Fibroblast of skin of scalp (primary cell): Measurements from ENCODE around the gene LRRC27. TPM values are rescaled to one million over a fixed set of nuclear protein-coding genes. Genes with fewer than 3 reads are reported as not detected.
"Not testable (repeated sequence)": the region's sequence is repeated elsewhere in the genome, so short reads cannot be mapped to it uniquely, and the experiment has no call there.

Source experiments
- DNase-seq: peaks from one replicate; pipeline ENCODE4 v3.0.0-alpha.2; 2013
- polyA plus RNA-seq, 2 experiments: library from polyadenylated mRNA; unstranded; fragments of 120-200 nt; gene quantifications; one replicate each; pipeline ENCODE4 v1.2.1, GENCODE V29; 2013; ENCODE audit not compliant: insufficient read length in 2 of 2

Gene LRRC27
- 16.5 TPM for polyA plus RNA-seq (2013, experiment 1 of 2; ENCODE audit: insufficient read length)
- 12.8 TPM for polyA plus RNA-seq (2013, experiment 2 of 2; ENCODE audit: insufficient read length)

DNA sequence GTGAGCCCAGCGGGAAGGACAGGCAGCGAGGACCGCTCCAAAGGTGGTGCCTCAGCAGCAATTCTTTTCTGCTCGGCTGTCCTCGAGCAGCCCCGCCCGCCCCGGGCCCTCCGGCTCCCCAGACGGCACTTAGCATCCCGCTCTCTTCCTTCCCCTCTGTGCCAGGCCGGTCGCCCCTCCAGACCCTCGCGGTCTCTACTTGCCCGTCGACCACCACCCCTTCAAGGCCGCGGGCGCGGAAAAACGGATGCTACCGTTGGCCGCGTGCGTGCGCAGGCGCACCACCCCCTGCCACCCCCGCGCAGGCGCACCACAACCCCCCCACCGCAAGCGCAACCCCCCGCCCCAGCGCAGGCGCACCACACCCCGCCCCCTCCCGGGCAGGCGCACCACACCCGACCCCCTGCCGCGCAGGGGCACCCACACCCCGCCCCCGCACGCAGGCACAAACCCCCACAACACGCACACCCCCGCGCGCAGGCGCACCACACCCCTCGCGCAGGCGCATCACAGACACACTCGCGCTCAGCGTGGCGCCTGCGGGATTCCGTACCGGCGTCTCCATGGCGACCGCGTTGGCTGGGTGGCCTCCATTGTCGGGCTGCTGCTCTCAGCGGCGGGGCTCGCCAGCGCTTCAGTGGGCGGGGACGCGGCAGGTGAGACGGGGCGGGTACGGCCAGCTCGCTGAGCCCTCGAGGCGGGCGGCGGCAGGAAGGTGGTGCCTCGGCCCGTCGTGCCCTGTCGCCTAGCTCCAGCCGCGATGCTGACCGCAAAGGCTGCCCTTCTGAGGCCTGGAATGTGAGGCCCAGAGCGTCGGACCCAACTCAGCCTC, at the start of gene LRRC27:
LRRC27 (plus strand) TSS at position 593 of the 832 bp plus-strand sequence. CDS start 1,332 bp downstream, outside the sequence.
- peak; percentile 98 for DNase-seq

DNA sequence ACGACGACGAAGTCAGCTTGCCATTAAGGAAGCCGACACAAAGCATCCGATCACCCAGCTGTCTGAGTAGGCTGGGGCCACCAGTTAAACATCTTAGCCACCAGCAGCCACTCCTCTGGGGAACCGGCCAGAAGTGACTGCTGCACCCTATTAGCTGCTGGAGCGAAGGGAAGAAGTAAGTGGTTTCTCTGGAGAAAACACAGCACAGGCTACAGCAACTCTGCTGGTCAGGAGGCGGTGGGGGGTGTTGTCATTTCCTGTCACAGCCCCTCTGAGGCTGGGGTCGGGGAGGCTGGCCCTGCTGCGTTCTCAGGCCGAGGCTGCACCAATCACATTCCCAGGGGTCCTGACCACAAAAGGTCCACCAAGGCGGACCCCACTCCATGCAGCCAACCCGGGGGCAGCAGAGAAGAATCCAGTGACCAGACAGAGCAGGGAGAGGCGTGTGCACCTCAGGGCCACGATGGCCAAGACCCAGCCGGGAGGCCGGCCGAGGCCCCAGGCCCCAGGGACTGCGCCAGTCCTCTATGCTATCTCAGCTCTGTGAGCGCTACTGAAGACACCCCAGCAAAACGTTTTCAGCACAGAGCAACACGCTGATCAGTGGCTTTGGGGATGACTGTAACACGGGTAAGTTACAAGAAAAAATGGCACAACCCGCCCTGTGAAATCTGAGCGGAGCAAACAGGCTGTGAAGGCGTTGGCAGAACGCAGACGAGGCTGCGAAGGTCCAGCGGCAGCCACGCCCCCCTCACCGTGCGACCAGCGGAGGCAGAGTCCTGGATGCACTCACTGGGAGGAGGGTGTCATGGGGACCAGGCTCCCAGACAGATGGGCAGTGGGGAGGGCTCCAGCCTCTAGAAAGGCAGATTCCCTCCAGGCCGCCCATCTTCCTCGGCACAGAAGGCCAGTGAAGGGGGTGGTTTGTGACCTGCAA, 49.1 kb upstream of the LRRC27 start:
- no peak for DNase-seq

DNA sequence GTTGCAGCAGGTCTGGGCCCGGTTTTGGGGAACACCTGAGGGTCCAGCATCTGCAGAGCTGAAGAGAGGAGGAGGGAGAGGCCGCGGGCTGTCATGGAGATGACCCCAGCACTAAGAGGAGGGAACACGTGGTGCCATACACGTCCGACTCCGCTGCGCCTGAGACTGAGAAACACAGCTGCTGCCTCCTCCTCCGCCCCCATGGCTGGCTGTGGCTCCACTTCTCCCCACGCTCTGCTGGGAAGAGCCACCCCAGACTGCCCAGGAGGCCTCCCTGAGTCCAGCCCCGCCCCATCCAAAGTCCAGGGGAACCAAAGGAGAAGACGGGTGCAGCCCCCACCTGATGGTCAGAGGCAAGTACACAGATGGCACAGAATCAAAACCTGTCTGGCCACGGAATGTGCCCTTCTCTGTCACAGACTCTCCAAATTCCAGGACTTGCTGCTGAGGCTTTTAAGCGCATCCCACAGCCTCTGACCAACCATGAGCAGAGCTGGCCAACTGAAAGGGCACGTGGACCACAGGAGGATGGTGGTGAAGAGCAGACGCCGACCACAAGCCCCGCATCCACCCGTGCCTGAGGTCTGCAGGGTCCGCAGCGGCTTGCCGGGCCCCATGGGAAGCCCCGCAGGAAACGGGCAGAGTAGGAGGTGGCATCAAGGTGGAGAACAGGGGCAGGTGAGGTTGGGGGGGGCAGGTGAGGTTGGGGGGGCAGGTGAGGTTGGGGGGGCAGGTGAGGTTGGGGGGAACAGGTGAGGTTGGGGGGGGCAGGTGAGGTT, 48.2 kb upstream of the LRRC27 start:
- DNase-seq: no peak

DNA sequence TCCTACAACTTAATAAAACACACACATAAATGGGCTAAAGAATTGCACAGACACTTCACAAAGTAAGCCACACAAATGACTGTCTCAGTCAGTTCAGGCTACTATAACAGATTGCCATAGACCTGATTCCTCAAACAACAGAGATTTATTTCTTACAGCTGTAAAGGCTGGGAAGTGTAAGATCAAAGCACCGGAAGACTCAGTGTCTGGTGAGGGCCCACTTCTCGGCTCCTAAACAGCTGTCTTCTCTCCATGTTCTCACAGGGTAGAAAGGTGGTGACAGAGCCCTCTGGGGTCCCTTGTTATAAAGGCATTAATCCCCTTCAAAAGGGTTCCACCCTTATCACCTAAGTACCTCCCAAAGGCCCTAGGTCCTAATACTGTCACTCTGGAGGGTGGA, 42.6 kb upstream of the LRRC27 start:
- DNase-seq: no peak

DNA sequence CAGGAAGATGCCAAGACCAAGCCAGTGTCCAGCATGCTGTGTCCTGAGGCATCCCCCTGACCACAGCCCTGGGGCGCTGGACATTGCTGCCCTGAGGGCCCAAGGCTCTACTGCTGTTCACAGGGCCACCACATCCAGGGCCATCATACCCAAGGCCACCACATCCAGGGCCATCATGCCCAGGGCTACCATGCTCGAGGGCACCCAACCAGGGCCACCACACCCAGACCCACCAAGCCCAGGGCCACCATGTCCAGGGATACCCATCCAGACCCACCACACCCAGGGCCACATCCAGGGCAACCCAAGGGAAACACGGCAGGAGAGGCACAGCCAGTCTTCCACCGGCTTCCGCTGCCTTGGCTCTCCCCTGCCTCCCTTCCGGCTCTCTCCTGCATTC, 41.4 kb upstream of the LRRC27 start:
- no peak for DNase-seq

DNA sequence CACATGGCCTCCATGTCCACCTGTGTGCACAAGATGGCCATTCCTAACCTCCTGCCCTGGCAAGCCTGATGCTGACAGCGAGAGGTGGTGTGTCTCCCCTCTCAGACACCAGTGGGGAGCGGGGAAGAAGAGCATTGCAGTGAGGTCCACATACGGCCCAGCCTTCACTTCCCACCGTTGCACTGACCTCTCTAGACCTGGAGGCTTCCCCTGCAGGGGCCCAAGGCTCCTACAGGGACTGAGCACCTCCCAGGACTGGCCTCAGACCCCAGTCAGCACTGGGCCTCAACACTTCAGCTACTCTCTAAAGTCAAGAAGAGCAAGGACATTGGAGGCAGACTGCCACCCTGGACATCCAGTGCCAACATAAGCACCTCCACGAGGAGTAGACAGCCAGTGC, 40.2 kb upstream of the LRRC27 start:
- DNase-seq: no peak

DNA sequence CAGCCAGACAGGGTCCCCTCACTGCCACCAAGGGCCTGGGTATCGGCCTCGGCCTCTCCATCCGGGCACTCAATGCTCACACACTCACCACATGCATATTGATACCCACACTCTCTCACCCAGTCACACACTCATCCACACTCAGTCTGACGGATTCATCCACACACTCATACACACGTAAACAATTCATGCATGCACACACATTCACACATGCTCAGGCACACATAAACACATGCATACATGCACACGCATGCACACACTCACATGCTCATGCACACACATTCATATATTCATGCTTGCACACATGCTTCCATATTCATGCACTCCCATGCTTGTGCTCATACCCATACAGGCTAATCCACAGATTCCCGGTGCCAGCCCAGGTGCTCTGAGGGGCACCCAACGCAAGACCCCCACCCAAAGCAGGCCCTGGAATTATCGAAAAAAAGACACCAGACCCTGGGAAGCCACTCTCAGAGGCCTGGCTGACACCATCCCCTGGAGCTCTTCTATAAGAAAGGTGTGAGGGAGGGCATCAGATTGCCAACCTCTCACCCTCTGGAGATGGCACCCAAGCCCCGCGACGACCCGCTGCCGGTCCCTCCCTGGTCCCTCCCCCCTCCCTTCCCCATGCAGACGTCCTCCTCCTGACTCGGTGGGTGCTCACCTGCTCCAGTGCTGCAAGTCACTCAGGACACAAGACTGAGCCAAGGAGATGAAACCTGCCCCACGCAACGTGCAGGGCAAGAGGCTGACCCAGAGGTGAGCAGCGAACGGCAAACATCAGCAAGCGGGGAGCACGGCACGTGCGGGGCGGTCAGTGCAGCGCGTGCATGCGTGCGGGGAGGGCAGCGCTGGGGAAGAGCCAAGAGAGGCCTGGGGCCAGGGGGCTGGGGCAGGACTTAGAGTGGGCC, 39.4 kb upstream of the LRRC27 start:
- no peak for DNase-seq

DNA sequence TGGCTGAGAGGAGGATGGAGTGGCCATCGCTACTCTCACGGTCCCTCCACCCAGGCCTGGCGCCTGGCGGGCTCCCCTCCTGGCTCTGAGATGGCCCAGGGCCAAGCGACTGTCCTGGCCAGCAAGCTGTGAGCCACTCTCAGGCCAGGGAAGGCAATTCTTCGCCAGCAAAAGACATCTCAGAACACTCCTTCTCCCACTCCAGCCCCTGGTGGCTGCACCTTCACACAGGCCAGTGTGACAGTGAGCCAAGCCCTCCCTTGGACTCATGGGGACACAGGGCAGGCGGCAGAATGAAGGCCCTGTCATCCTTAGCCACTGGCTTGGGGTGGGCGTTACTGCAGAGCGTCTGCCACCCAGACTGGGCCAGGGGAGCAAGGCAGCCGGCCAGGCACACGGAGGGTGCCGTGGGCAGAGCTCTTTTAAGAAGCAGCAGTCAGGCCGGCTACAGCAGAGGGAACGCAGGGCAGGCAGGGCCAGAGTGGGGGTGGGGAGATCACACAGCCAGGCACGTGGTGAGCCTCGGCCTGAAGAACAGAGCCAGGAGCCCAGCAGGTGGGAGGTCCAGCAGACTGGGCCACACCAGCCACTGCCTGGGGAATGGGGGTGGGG, 38.7 kb upstream of the LRRC27 start:
- DNase-seq: no peak

DNA sequence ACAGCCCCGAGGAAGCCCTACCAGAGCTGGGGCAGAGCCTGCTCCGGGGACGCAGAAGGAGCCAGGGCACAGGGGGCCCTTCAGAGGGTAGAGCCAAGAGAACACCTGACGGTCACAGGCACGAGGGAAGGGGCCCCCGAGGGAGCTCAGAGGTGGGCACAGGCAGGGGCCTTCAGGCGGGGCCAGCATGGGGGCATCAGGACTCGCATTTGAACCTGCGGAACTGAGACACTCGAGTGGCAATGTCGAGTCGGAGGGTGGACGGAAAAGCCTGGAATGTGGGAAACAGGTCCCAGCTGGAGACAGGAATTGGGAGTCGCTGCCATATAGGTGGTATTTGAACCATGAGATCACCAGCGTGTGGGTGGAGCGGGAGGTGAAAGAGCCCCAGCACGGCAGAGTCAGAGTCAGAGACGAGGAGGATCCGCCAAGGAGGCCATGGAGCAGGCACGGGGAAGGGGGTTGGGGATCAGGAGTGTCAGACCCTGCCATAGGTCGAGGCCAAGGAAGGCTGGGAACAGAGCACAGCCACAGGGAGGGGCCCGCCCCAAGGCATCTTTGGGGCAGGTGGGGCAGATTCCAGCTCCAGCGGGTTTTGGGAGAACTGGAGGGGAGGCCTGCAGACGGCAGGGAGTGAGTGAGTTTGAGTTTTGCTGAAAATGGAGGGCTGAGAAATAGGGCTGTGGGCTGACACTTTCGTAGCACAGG, 38.0 kb upstream of the LRRC27 start:
- no peak for DNase-seq

DNA sequence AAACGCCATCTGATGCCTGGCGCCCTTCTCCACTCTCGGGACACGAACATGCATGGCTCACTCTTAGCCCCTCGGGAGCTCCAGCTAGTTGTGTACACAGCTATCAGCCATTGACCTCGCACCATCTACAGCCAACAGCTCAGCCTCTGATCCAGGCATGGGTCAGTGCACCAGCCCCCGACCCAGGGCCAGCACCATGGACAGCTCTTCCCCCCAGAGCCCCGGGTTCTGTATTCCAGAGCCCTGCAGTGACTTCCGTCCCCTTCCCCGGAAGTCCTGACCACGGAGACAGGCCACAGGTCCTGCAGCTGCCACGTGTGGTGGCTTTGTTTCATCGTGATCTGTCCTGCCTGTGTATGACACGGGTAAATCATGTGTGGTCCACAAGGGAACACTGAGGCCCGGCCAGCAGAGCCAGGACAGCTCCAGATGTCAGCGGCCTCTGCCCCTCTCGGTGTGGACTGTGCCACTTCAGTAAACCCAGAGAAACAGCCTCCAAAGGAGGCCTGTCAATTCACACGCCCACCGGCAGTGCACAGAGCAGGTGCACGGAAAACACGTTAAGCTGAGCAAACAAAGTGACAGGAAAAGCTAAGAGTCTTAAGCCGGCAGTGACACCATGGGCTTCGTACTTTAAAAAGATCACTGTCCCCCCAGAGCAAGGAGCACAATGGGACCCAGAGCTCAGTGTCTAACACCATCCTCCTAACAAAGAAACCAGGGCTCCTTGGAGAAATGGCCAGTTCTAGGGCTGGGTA, 37.3 kb upstream of the LRRC27 start:
- no peak for DNase-seq

DNA sequence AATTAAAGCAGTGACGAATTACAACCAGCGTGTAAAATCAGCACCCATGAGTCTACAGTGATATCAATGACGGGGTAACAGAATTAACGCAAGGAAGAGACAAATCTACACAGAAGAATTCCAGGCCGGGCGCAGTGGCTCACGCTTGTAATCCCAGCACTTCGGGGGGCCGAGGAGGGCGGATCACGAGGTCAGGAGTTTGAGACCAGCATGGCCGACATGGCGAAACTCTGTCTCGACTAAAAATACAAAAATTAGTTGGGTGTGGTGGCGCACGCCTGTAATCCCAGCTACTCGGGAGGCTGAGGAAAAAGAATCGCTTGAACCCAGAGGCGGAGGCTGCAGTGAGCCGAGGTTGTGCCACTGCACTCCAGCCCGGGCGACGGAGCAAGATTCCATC, 36.5 kb upstream of the LRRC27 start:
- not testable (repeated sequence) for DNase-seq

DNA sequence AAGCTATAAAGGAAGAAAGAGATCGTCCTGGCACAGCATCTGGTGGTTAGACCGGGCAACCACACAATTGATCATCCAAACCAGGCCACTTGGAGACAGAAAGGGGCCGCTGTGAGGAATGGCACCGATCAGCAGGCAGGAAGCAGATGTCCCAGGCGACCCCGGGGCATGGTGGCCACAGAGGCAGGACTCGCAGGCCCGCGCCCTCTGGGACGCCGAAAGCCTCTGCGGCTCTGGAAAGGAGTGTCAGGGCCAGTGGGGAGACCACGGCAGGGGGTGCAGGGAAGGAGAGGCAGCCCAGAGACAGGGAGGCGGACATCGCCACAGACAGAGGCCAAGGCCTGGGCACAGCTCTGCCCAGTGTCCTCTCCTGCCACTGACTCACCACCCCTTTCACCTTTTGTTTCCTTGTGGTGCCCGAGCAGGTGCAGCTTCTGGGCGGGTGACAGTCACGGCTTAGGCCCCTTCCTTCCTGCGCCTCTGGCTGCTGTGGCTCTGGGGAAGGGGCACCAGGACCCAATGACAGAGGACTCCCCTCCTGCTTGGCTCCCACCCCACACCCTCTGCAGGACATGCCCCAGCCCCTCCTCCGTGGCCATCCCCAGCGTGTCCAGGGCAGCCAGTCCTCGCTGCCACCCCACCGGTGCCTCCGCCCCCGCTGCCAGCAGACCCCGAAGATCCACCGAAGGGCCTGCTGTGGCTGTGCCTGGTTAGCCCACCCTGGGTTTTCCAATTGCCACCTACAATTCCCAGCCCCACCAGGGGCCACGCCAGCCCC, 35.1 kb upstream of the LRRC27 start:
- DNase-seq: no peak

DNA sequence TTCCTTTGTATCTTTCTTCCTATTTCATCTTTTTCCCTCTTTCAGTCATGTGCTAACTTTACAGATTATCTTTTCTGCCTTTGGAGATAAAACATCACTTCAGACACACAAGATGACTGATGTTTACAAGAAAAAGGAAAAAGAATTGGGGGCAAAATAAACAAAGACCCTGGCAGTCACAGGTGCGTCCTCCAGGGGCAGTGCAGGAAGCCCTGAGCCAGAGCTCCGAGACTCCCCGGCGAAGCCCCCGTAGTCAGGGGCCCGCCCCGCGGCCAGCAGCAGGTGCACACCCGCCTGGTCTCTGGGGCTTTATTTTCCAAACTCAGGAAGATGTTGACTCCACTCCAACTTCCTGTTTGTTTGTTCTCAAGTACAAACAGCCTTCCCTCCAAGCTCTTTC, 34.5 kb upstream of the LRRC27 start:
- no peak for DNase-seq

DNA sequence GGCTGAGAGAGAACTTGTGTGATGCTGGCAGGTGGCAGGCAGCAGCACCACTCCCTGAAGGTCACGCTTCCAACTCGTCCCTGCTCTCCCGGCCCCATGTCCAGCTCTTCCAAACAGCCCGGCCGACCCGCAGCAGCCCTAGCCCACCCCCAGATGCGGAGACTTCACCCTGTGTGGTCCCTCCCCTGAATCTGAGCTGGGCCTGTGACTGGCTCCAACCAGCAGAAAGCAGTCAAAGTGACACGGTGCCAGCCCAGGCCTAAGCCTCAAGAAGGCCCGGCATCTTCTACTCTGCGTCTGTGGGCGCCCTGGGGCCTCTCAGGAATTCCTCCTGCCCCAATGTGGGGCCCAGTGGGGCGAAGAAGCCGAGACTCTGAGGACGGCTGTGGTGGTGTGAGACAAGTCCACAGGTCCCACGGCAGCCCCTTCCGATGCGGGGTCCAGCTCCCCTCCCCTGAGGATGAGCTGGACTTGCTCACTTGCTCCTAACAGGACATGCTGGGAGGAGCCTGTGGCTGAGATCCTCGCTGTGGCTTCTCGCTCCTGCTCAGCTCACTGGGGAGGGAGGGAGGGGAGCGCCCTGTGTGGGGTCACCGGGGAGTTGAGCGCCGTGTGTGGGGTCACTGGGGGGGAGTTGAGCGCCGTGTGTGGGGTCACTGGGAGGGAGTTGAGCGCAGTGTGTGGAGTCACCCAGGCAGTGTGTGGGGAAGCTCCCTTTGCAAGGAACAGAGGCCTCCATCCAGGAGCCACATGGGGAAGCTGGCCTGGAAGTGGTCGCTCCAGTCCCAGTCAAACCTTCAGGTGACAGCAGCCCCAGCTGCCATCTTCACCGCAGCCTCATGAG, 33.7 kb upstream of the LRRC27 start:
- DNase-seq: no peak

DNA sequence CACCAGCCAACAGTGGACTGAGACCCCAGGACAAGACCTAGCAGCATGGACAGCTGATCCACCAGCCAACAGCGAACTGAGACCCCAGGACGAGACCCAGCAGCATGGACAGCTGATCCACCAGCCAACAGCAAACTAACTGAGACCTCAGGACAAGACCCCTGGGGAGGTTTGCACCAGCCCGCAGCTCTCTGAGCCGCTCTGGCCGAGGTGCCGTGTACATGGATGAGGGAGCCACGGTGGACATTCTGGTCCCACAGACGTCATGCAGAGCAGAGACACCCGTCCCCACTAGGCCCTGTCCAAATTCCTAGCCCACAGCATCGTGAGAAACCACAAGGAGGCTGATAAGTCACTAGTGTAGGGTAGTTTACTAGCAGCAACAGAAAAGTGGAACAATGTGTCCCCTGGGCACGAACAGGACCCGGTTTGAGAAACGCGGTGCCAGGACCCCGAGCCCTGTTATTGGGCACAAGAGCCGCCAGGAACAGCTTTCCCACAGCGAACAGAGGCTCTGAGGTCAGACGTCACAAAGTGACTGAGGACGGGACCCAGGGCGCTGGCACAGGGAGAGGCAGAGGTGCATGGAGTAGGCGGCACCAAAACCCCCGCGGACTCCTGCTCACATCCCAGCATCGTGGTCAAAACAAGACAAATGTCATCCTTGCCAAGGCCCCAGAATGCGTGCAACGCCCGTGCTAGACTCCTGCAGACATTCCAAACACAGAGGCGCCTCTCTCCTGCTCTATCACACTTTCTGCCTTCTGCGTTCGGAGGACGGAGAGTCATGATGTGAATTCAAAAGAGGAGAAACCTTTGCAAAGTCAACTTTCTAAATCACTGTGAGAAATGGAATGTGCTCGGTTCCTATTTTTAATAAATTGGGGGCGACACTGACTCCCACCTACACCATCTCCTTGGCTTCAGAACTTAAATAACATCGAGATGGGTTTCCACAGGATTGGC, 32.3 kb upstream of the LRRC27 start:
- no peak for DNase-seq

DNA sequence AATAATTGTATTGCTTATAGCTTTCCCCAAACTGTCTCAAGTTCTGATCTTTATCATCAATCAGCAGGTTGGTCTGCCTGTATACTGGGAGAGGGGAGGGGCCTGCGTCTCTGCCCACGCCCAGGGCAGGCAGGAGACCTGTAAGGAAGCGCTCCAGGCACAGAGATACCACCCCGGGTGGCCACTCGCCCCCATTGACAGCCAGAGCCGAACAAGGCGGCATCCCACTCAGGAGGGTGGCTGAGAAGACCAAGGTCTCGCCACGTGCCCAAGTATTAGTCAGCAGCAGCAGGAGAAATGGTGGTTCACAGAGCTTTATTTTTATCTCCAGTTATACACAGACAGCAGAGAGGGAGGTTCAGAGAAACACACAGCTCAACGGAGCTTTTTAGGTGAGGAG, 31.4 kb upstream of the LRRC27 start:
- no peak for DNase-seq
